DMS153 (cell line): ENCODE results near the gene KRABD2.
"Not testable (repeated sequence)": the region's sequence is repeated elsewhere in the genome, so short reads cannot be mapped to it uniquely, and the experiment has no call there.

Experiments
- DNase-seq: peaks from one replicate; lab custom pipeline; 2025; lab: John Stamatoyannopoulos, UW

Gene KRABD2

GRCh38 chr17:8360751-8361150 is 15.8 kb downstream of the KRABD2 start:
- no peak for DNase-seq

GRCh38 chr17:8360260-8360659 is 16.2 kb downstream of the KRABD2 start:
- DNase-seq = no peak

DNA sequence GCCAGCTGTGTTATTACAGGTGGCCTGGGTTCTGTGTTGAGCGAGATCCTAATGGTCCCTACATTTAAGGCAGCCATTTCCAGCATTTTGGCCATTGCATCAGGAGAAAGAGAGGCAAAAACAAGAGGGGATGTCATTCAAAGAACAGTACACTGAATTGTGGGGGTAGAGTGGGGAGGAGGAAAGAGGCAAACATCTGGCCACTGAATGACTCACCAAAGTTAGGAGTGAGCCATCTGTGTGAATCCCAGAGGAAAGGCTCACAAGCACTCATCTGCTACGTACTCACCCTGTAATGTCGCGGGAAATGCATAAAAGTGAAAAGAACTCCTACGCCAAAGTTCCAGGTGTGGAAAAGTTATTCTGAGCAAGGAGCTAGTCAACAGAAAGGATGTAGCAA is 16.7 kb downstream of the KRABD2 start:
- no peak for DNase-seq

DNA sequence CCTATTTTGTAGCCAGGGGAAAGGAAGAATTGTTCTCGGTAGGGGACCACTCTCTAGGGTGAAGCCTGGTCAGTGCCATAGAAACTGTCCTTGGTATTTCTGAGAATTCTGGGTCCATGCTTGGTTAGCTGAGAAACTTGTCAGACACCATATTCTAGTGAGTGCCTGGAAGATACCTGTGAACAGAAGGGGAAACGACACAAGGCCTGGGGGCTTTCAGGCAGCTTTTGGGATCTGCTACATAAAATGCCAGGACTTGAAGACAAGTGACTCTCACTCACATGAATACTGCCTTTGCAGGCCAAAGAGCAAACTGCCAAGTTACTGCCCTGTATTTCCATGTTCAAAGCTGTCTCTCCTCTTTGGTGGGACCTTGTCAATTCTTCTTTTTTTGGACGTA is 18.6 kb downstream of the KRABD2 start:
- DNase-seq = no peak

GRCh38 chr17:8354236-8354635 is 22.3 kb downstream of the KRABD2 start:
- DNase-seq = no peak

GRCh38 chr17:8353736-8354135 is 22.8 kb downstream of the KRABD2 start:
- no peak for DNase-seq

- DNase-seq = no peak
Measured at GRCh38 chr17:8350339-8350738, 26.2 kb downstream of the KRABD2 start.

DNA sequence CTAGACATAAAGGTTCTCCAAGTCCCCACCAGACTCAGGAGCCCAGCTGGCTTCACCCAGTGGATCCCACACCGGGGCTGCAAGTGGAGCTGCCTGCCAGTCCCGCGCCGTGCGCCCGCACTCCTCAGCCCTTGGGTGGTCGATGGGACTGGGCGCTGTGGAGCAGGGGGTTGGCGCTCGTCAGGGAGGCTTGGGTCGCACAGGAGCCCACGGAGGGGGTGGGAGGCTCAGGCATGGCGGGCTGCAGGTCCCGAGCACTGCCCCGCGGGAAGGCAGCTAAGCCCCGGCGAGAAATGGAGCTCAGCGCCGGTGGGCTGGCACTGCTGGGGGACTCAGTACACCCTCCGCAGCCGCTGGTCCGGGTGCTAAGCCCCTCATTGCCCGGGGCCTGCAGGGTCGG is 29.5 kb downstream of the KRABD2 start:
- DNase-seq = not testable (repeated sequence)

DNA sequence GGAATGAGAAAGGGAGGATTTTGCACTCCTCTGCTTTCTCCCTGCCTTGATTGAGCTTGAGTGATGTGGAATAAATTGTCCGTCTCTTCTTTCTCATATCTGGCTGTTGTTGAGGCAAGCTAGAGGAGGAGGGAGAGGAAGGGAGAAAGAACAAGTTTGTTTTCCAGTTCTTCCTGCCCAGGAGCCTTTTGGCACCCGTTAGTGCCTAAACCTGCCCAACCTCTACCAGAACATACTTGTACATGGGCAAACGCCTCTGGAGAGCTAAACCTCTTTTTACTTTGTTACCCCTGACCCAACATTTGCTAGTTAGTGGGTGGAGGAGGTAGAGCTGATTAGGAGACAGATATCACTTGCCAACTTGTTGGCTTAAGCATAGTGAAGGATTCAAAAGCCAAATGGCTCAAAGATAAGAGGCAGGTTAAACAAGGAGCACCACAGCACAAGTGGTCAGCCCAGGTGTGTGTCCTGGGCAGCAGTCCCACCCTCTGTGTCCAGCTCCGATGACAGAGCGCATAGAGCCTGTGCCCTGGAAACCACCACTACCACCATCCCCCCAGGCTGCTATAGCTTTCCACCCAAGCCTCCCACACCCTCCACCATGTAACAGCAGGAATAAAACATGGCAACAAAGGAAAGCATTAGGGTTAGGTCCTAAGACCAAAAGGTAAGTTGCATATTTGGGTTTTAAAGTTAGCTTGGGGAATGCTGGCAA is 30.4 kb downstream of the KRABD2 start:
- no peak for DNase-seq

GRCh38 chr17:8345052-8345690 is 31.3 kb downstream of the KRABD2 start:
- DNase-seq = no peak

DNA sequence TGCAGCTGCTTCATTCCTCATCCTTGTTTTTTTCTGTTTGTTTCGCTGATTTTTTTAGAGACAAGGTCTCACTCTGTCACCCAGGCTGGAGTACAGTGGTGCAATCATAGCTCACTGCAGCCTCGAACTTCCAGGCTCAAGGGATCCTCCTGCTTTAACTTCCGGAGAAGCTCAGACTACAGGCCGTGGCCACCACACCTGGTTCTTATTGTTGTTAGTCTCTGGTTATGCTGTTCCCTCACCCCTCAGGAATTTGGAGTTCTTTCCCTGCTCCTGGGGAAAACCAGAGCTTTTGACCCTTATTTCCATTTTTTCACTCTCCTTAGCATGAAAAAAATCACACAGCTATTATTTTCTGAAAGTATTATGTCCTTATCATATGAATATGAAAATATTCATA is 35.0 kb downstream of the KRABD2 start:
- no peak for DNase-seq

GRCh38 chr17:8339540-8339939 is 37.0 kb downstream of the KRABD2 start, which contains the start of gene ODF4:
TSS of gene ODF4 (plus strand) at chr17:8339840. CDS start at chr17:8340052, 212 bp downstream.
- no peak for DNase-seq

- DNase-seq = no peak
Measured at GRCh38 chr17:8338753-8339140, 37.8 kb downstream of the KRABD2 start.

GRCh38 chr17:8337802-8338752 is 38.4 kb downstream of the KRABD2 start:
- DNase-seq = no peak

DNA sequence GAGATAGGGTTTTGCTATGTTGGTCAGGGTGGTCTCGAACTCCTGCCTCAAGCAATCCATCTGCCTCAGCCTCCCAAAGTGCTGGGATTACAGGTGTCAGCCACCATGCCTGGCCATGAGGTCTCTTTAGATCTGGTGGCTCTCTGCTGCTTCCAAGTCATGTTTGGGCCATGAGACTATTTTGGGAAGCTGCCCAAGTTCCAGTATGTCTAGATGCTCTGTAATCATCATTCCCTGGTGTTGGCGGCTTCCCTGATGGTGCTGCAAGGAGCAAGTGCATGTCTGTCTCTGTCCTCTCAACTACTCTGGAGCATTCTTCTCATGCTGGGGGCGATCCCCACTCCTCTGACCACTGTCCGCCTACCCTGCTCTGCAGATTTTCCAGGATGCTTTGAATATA is 43.2 kb downstream of the KRABD2 start:
- DNase-seq = no peak

- no peak for DNase-seq
Measured at GRCh38 chr17:8332688-8333087, 43.8 kb downstream of the KRABD2 start.

DNA sequence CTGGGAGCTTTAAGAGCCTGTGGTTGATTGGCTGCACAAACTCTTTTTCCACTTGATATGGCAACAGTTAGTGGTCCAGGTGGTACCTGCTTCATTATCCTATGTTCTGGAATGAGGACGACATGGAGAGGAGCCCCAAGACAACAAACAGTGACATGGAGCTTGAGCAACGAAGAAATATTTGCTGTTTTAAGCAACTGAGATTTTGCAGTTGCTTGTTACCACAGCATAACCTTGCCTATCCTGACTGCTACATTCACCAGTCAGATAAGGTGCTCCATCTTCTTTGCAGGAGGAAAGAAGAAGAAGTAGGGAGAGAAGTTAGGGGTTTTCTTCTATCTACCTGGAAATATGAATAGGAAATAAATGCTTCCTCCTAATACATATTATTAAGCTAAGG is 44.4 kb downstream of the KRABD2 start:
- no peak for DNase-seq

- no peak for DNase-seq
Measured at GRCh38 chr17:8327303-8327649, 49.2 kb downstream of the KRABD2 start.
